Heart left ventricle (tissue), 13 donors: ENCODE results near the gene IL15RA.

Experiments
- CTCF ChIP-seq, 12 donors: fragments of 200-600 bp; sonication (generic) in 4 of 12; IDR thresholded peaks; one replicate each; pipeline versions ENCODE4 v1.5.0 to v1.8.0; 2018 to 2022; ENCODE audit warnings: antibody characterized with exemption in 12 of 12, mild to moderate bottlenecking in 5 of 12
- POLR2A ChIP-seq, 2 donors: fragments of 450-650 bp; IDR thresholded peaks; one replicate each; pipeline ENCODE4 v1.6.1; 2017; ENCODE audit warnings: antibody characterized with exemption in 2 of 2, mild to moderate bottlenecking in 2 of 2, moderate library complexity in 2 of 2
- donor health status: ischemic (EF 13 %, LVEDD 7.1; RV severe dilation, severe dysfunction).
- donor health status: DM: no; HTN: yes; CAD: no.
- donor health status: DM: no; HTN: no; CAD: no.
- donor health status: ischemic (EF 25% LVEDD 6.9; RV normal size, moderate dysfunction).
- donor health status: ischemic (EF 25% LVEDD 5.7; RV mildly dilated, moderate dysfunction).
- donor health status: ischemic (EF 35%, LVEDD 5.7; RV mildly dilated, moderate dysfunction).
- donor health status: nonischemic (EF 11% LVEDD 7.7; RV severe dilation, severe dysfunction).
- donor health status: DM: yes; HTN: yes; CAD: no.
- donor health status: PGD.
- donor health status: ischemic (EF 29% LVEDD 5.4; RV normal size, mild dysfunction).
- donor health status: nonischemic (EF 23%, LVEDD 6.1; RV moderate dilation, normal function).

DNA sequence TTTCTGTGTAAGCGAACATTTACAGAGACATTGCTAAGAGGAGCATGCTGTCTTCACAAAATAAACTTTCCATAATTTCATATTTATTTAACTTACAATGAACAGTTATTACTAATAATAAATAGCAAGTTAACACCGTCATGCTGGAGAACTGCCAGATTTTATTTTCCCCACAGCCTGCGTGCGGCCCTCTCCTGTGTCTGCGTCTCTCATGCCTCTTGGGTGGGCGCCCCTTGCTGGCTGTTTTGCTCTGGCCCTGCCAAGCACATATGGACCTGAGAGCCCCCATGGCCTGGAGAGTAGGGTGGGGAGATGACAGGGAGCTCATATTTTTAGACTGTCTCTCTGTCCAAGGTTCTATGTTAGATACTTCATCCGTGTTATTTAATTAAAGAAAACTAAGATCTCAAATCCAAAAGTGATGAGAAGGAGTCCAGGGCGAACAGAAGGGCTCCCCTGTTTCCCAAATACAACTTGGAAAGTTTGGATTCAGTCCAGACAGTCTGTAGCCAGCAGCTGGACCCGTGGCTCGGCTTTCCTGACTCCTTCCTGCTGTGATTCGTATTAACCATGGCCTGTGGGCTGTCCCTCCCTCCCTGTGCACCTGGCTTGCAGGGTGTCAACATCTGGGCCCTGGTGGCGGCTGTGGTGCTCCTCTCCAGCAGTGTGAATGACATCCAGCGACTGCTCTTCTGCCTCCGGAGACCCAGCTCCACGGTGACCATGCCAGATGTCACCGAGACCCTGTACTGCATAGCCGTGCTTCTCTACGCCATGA is 66.8 kb downstream of the IL15RA start:
- TF ChIP-seq POLR2A (IDR thresholded peaks at IDR 0.05), result no peak
- no peak for TF ChIP-seq CTCF (IDR thresholded peaks at IDR 0.05)
